Activated CD4-positive, CD25-positive, alpha-beta regulatory T cell treated with anti-CD3 and anti-CD28 coated beads, Interleukin-2, amount 50 U/mL, for 16 hours (primary cell): ENCODE measurements around the gene PTPN4.

Experiments used
- DNase-seq: peaks from one replicate; pipeline ENCODE4 v3.0.0-alpha.2; 2020; ENCODE audit warnings: low read depth, low spot score

The PTPN4 gene

GRCh38 chr2:119731983-119732382, 27.7 kb upstream of the PTPN4 start:
- DNase-seq: no peak

GRCh38 chr2:119732601-119733164, 27.0 kb upstream of the PTPN4 start:
- DNase-seq: no peak

GRCh38 chr2:119734047-119734446, 25.7 kb upstream of the PTPN4 start:
- DNase-seq: no peak

GRCh38 chr2:119735565-119735964, 24.2 kb upstream of the PTPN4 start:
- no peak for DNase-seq

GRCh38 chr2:119736021-119736420, 23.7 kb upstream of the PTPN4 start:
- DNase-seq: no peak

- DNase-seq: no peak
These were observed 20.0 kb upstream of the PTPN4 start for GRCh38 chr2:119739580-119740255.

GRCh38 chr2:119741001-119741400, 18.7 kb upstream of the PTPN4 start:
- no peak for DNase-seq

- no peak for DNase-seq
These were observed 17.9 kb upstream of the PTPN4 start for GRCh38 chr2:119741868-119742267.

GRCh38 chr2:119744335-119744939, 15.3 kb upstream of the PTPN4 start:
- DNase-seq: no peak

GRCh38 chr2:119745566-119745965, 14.2 kb upstream of the PTPN4 start:
- DNase-seq: no peak

- no peak for DNase-seq
These were observed 12.7 kb upstream of the PTPN4 start for GRCh38 chr2:119746836-119747686.

- DNase-seq: no peak
These were observed 11.6 kb upstream of the PTPN4 start for GRCh38 chr2:119748135-119748534.

GRCh38 chr2:119749477-119750012, 10.2 kb upstream of the PTPN4 start:
- DNase-seq: no peak

GRCh38 chr2:119751706-119752105, 8.0 kb upstream of the PTPN4 start:
- DNase-seq: no peak

GRCh38 chr2:119753041-119753929, 6.4 kb upstream of the PTPN4 start:
- no peak for DNase-seq

- DNase-seq: no peak
These were observed 5.8 kb upstream of the PTPN4 start for GRCh38 chr2:119753930-119754321.

GRCh38 chr2:119755906-119756305, 3.8 kb upstream of the PTPN4 start:
- DNase-seq: no peak

- no peak for DNase-seq
These were observed 2.9 kb upstream of the PTPN4 start for GRCh38 chr2:119756837-119757236.

- no peak for DNase-seq
These were observed 756 bp upstream of the PTPN4 start for GRCh38 chr2:119758881-119759450.

- no peak for DNase-seq
These were observed 674 bp downstream of the PTPN4 start for GRCh38 chr2:119760237-119760955.
